DOHH2 (cell line): ENCODE data around the gene HELLS.

Experiments
- H3F3A ChIP-seq: fragments of 200-600 bp; sonication (generic), shearing (Covaris generic); 2 replicates; pipeline ENCODE4 v1.6.0; 2016; ENCODE audit warnings: antibody characterized with exemption, mild to moderate bottlenecking; ENCODE audit not compliant: control insufficient read depth, insufficient read depth
- H3K27ac ChIP-seq: fragments of 200-600 bp; sonication (generic); 2 replicates; pipeline ENCODE4 v1.5.1; 2014; ENCODE audit warnings: low read depth, mild to moderate bottlenecking, low read length, moderate library complexity
- H3K27me3 ChIP-seq: fragments of 200-600 bp; sonication (generic); 2 replicates; pipeline ENCODE4 v1.6.1; 2014; ENCODE audit warnings: mild to moderate bottlenecking, low read length, mixed read lengths; ENCODE audit not compliant: control insufficient read depth
- H3K36me3 ChIP-seq: fragments of 200-600 bp; sonication (generic); 2 replicates; pipeline ENCODE4 v1.6.1; 2014; ENCODE audit warnings: mild to moderate bottlenecking, low read length, moderate library complexity, mixed read lengths; ENCODE audit not compliant: control insufficient read depth
- H3K4me1 ChIP-seq: fragments of 200-600 bp; sonication (generic); 2 replicates; pipeline ENCODE4 v1.6.1; 2014; ENCODE audit warnings: mild to moderate bottlenecking, low read length, mixed read lengths; ENCODE audit not compliant: control insufficient read depth
- H3K4me2 ChIP-seq: fragments of 200-600 bp; sonication (generic); 2 replicates; pipeline ENCODE4 v1.6.0; 2014; ENCODE audit warnings: mild to moderate bottlenecking, low read length, moderate library complexity
- H3K4me3 ChIP-seq: fragments of 200-600 bp; sonication (generic); 2 replicates; pipeline ENCODE4 v1.5.1; 2014; ENCODE audit warnings: mild to moderate bottlenecking, low read length, mixed read lengths
- H3K79me2 ChIP-seq: fragments of 200-600 bp; sonication (generic); 2 replicates; pipeline ENCODE4 v1.6.1; 2014; ENCODE audit warnings: mild to moderate bottlenecking, low read length, mixed read lengths; ENCODE audit not compliant: control insufficient read depth
- H3K9me2 ChIP-seq: fragments of 200-600 bp; sonication (generic); replicated peaks from 2 replicates; pipeline ENCODE4 v1.6.1; 2014; ENCODE audit warnings: mild to moderate bottlenecking, low read length, mixed read lengths; ENCODE audit not compliant: control insufficient read depth
- H3K9me3 ChIP-seq: fragments of 200-600 bp; sonication (generic); 2 replicates; pipeline ENCODE4 v1.6.1; 2014; ENCODE audit warnings: antibody characterized with exemption, low read length, mixed read lengths; ENCODE audit not compliant: control insufficient read depth, insufficient read depth
- H4K20me1 ChIP-seq: fragments of 200-600 bp; sonication (generic); 2 replicates; pipeline ENCODE4 v1.6.0; 2014; ENCODE audit warnings: low read depth, mild to moderate bottlenecking, antibody characterized with exemption, low read length, moderate library complexity; ENCODE audit not compliant: control insufficient read depth, insufficient read depth
- EZH2phosphoT487 ChIP-seq: fragments of 200-600 bp; sonication (generic); IDR thresholded peaks from 2 replicates; pipeline ENCODE4 v1.6.1; 2017; ENCODE audit warnings: borderline replicate concordance, mild to moderate bottlenecking, antibody characterized with exemption, low read length, moderate library complexity, mixed read lengths
- TF ChIP-seq, protein P1 (sequence below): fragments of 200-600 bp; sonication (generic); IDR thresholded peaks from one replicate; pipeline ENCODE4 v1.5.1; 2014; ENCODE audit warnings: antibody characterized with exemption, mild to moderate bottlenecking, low read depth, low read length; ENCODE audit not compliant: poor library complexity, severe bottlenecking

Gene HELLS

GRCh38 chr10:94622666-94623205, 77.1 kb downstream of the HELLS start:
- Histone ChIP-seq H3F3A (no peaks in the 10 kb centered on the region; the same call in 1 of the 2 replicates), H3K4me2 (no peak overlapping the region), H3K4me1 (no peaks in the 10 kb centered on the region), H3K79me2 (no peaks in the 10 kb centered on the region), H3K27me3 (peaks cover 3% of the 10 kb centered on the region; the same call in 1 of the 2 replicates), H3K36me3 (no peaks in the 10 kb centered on the region), H3K27ac (no peak overlapping the region), H3K4me3 (no peak overlapping the region), H3K9me2 (no peaks in the 10 kb centered on the region), H3K9me3 (no peaks in the 10 kb centered on the region), H4K20me1 (no peaks in the 10 kb centered on the region)
- TF ChIP-seq, protein P1, sequence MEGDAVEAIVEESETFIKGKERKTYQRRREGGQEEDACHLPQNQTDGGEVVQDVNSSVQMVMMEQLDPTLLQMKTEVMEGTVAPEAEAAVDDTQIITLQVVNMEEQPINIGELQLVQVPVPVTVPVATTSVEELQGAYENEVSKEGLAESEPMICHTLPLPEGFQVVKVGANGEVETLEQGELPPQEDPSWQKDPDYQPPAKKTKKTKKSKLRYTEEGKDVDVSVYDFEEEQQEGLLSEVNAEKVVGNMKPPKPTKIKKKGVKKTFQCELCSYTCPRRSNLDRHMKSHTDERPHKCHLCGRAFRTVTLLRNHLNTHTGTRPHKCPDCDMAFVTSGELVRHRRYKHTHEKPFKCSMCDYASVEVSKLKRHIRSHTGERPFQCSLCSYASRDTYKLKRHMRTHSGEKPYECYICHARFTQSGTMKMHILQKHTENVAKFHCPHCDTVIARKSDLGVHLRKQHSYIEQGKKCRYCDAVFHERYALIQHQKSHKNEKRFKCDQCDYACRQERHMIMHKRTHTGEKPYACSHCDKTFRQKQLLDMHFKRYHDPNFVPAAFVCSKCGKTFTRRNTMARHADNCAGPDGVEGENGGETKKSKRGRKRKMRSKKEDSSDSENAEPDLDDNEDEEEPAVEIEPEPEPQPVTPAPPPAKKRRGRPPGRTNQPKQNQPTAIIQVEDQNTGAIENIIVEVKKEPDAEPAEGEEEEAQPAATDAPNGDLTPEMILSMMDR, result no peak
- no peak for TF ChIP-seq EZH2phosphoT487

DNA sequence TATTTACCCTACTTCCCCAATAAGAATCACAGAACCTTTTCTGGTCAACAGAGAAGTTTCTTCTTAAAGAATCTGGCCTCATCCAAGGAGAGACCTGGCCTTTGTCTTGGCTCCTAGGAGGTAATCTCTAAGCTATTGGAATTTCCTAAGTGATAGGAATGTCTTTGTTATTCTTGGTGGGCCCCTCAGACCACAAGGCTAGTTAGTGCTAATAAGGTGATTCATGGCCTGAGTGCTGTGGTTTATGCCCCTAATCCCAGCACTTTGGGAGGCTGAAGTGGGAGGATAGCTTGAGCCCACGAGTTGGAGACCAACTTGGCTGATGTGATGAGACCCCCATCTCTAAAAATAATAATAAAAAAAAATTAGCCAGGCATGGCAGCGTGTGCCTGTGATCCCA, 78.0 kb downstream of the HELLS start:
- no peaks in the 10 kb centered on the region for H3K9me2 ChIP-seq
- no peak for TF ChIP-seq EZH2phosphoT487
- TF ChIP-seq, protein P1, result no peak

GRCh38 chr10:94626476-94626875, 80.9 kb downstream of the HELLS start:
- no peaks in the 10 kb centered on the region for H3K79me2 ChIP-seq

More for the DNA sequence above, 78.0 kb downstream of the HELLS start:
- Histone ChIP-seq H3K4me3 (no peak overlapping the region), H3F3A (no peaks in the 10 kb centered on the region; the same call in 1 of the 2 replicates), H3K27me3 (peaks cover 3% of the 10 kb centered on the region; the same call in 1 of the 2 replicates), H3K27ac (no peak overlapping the region), H4K20me1 (no peaks in the 10 kb centered on the region), H3K4me2 (no peak overlapping the region), H3K36me3 (no peaks in the 10 kb centered on the region), H3K4me1 (no peaks in the 10 kb centered on the region), H3K9me3 (no peaks in the 10 kb centered on the region), H3K79me2 (no peaks in the 10 kb centered on the region)

More at GRCh38 chr10:94626476-94626875, 80.9 kb downstream of the HELLS start:
- H3K36me3 ChIP-seq, result no peaks in the 10 kb centered on the region
- no peaks in the 10 kb centered on the region for H4K20me1 ChIP-seq
- TF ChIP-seq EZH2phosphoT487, result no peak
- TF ChIP-seq, protein P1, result no peak
- H3K9me3 ChIP-seq, result no peaks in the 10 kb centered on the region
- peaks cover 3% of the 10 kb centered on the region; the same call in 1 of the 2 replicates for H3K4me1 ChIP-seq
- H3K4me2 ChIP-seq, result no peak overlapping the region
- H3K9me2 ChIP-seq, result no peaks in the 10 kb centered on the region
- H3K4me3 ChIP-seq, result no peak overlapping the region
- H3K27me3 ChIP-seq, result peaks cover 3% of the 10 kb centered on the region; the same call in 1 of the 2 replicates
- no peak overlapping the region for H3K27ac ChIP-seq
- no peaks in the 10 kb centered on the region for H3F3A ChIP-seq
